ENCODE measurements around the gene IREB2.
"Not testable (repeated sequence)": the region's sequence is repeated elsewhere in the genome, so short reads cannot be mapped to it uniquely, and the experiment has no call there.

Gene IREB2

DNA sequence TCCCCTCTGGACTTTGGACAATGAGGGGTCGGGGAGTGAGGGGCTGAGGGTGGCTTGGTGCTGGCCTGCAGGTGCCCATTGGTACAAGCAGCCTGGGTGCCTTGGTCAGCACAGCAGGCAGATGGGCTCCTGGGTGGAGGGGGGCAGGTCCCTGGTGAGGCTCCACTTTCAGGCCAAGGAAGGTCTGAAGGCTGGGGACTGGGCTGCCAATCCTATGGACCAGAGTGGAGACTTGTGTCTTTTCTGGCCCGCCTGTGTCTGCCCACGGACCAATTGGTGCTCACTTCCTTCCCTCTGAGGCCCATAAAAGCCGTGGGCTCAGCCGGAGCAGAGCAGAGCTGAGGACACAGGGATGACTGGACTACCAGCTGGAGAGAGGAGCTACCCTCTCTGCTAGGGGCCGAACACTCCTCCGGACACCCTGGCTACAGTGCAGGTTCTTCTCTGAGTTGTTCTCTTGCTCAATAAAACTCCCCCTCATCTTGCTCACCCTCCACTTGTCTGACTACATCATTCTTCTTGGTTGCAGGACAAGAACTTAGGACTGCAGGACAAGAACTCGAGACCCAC is 31.9 kb upstream of the IREB2 start:
- no peak for DNase-seq

DNA sequence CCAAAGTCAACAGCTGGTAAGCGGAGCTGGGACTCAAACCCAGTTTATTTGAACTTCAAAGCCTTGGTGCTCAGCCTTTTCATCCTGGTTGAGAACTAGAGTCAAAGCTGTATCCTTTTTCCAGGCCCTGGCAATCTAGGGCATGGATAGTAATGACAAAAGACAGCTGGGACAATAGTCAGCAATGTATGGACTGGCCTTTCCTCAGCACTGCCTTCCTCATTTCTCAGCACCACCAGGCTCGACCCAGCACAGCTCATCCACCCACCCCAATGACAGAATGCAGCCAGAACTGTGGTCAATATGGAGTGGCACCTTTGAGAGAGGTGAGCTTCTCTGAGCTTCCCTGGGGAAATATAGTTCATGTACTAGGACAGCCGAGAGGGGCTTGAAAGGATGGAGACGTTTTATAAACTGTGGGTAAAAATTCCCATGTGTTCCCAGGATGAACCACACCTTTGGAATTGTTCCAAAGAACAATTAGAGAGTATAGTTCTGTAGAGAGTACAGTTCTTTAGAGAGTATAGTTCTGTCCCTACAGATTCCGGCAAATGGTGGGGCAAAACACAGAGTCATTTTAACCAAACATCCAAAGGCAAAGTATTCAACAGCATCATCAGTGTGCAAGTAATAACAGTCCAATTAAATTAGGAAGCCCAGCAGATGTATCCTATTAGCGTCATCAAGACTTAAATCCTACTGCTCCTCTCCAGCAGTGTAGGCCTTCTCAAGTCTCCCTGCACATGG is 30.2 kb upstream of the IREB2 start:
- DNase-seq: no peak

DNA sequence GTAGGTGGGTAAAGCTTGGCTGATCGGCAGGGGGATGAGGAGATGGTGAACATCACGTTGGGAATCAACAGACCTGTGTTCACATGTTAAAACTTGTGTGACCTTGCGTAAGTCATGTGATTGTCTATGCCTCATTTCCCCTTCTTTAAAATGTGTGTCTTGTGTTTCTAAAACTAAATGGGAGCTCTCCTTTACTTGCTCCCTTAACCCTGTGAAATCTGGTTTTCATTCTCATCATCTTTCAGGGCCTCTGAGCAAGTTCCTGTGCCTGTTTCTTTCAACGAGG is 29.7 kb upstream of the IREB2 start:
- DNase-seq: no peak

DNA sequence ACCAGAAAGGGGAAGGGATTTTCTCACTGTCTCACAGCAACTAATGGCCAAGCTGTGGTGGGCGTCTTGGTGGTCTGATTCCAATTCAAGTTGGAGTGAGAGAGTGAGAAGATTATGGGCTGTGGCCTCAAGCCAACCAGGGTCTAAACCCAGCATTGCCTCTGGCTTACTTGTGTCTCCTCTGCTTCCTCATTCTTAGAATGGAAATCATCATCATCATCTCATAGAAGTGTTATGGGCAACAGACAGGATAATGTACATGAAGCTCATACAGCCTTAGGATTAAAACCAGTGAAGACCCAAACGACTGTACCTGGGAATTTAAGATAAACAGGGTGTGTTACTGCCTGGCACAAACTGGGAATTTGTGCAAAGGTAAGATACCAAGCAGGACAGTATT is 29.1 kb upstream of the IREB2 start:
- DNase-seq: no peak

DNA sequence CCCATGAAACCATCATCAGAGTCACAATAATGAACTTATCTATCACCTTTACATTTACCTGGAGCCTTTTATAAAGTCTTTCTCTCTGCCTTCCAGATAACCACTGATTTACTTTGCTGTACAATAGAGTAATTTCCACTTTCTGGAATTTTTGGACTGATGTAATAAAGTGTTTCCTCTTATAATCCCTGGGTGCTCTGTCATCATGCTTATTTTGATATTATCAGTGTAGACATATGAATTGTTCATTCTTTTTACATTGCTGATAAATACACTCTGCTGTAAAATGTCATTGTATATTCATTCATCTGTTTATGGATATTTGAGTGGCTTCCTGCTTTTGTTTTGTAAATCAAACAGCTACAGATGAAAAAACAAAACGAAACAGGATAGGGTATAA is 27.0 kb upstream of the IREB2 start:
- DNase-seq: no peak

DNA sequence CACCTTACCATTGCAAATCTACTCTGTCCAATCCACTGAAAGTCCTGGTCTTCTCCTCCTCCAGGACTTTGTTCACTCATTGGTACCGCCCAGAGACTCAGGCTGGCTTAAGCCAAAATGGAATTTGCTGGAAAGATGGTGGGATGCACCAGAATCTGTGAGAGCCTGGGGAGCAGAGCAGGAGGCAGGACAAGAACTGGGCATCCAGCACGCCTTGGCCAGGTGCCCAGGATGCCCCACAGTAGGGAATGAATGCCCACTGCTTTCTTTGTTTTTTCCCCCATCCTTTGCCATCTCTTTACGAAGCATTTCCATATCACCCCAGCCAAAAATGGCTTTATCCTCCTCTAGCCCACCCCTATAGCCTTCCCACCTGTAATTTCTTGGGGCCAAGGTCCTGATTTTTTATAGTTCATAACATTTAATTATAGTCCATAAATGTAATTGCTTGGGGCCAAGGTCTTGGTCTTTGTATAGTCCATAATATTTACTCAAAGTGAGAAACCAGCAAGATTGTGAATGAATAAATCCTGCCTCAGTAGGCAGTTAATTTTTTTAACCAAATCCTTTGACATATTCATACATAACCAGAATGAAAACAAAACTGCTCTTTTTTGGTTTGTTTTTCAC is 23.3 kb upstream of the IREB2 start:
- DNase-seq: no peak

DNA sequence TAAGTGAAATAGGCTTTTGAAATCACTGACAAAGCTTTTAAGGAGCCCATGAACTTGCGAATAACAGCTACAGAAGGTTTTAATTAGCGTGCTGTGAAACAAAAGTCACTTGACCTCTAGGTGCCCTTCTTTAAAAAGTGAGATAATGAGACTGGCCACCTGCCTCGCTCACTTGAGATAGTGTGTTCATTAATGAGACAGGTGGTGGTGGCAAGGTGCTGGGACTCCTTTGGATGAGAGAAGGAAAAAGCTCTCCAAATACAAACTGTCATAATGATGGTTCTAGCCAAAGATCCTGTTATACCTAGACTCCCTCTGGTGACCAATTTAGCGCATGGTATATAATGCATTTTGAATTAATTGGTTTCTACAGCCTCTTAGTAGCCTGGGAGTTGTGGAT is 22.7 kb upstream of the IREB2 start:
- DNase-seq: no peak

DNA sequence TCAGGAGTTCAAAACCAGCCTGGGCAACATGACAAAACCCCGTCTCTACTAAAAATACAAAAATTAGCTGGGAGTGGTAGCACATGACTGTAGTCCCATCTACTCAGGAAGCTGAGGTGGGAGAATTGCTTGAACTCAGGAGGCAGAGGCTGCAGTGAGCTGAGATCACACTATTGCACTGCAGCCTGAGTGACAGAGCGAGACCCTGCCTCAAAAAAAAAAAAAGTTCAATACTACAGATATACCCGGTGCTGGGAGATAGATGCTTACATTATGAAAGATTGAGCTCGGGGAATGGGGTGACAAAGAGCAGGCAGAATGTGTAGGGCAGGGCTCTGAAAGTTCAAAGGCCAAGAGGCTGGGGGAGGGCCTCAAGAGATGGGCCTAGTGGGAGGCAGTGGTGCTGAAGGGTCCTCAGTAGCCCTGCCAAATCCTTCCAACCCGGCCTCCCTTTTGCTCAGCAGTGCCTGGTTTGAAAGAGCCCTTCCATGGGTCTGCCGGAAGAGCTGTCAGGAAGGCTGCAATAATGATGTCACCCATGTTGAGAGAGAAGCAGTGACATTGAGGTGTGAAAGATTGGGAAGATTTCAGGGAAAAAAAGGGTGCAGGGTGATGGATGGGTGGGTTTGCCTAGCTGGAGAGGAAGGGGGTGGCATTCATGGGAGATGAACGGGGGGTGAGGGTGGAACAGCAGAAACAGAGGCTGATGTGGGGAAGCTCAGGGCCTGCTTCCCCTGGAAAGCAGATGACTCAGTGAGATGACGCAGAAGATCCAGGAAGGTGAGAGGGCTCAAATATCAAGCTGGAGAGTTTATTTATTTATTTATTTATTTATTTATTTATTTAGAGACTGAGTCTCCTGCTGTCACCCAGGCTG is 20.0 kb upstream of the IREB2 start:
- DNase-seq: no peak

DNA sequence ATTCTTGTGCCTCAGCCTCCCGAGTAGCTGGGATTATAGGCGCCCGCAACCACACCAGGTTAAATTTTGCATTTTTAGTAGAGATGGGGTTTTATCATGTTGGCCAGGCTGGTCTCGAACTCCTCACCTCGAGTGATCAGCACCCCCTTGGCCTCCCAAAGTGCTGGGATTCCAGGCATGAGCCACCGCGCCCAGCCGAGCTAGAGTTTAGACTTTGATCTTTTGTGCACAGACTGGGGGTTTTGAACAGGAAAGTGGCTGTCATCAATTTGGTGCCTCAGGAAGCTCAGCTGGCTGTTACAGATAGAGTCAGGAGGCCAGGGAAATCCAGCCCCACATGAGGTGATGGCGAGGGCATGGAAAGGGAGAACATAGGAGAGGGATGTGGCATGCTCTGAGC is 19.3 kb upstream of the IREB2 start:
- no peak for DNase-seq

DNA sequence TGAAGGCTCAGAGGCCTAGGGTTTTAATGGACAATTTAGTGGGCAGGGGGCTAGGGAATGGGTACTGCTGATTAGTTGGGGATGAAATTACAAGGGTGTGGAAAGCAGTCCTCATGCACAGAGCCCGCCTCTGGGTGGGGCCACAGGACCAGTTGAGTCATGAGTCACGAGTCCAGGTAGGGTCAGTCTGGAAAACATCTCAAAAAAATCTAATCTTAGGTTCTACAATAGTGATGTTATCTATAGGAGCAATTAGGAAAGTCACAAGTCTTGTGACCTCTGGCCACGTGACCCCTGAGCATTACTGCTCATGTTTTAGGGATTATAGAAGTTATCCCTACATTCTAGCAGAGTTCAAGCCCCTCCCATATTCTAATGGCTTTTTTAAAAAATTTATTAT is 18.6 kb upstream of the IREB2 start:
- DNase-seq: no peak

DNA sequence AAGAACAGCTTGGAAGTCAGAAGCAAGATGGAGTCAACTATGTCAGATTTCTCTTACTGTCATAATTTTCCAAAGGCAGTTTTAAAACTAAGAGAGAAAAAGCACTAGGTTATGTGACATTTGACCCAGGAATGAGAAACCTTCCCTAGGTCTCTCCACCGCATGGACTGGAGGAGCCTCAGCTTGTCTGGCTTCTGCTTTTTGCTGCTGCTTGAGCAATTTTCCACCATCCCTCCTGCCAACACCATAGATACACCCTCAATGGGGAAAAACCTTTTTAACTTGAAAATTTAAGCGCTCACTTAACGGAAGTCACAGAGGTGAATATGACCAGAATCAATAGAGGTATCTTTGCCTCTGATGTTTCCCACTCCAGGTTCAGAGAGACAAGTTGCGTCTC is 17.8 kb upstream of the IREB2 start:
- DNase-seq: no peak

DNA sequence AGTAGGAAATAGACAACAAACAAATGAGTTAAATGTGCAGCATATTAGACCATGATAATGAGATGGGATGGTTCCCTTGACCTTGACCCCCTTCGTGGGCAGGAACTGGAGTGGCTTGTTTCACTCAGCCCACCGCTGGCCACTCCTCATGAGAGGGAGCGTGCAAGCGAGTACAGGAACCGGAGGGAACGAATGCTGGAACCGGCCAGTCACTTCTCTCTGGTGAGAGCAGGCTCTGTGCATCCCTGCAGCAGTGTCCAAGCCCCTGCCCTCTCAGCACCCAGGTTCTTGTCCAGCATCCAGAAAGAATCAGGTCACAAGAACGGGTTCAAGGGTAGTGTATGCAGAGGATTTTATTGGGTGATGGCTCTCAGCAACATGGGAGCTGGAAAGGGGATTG is 17.2 kb upstream of the IREB2 start:
- no peak for DNase-seq

DNA sequence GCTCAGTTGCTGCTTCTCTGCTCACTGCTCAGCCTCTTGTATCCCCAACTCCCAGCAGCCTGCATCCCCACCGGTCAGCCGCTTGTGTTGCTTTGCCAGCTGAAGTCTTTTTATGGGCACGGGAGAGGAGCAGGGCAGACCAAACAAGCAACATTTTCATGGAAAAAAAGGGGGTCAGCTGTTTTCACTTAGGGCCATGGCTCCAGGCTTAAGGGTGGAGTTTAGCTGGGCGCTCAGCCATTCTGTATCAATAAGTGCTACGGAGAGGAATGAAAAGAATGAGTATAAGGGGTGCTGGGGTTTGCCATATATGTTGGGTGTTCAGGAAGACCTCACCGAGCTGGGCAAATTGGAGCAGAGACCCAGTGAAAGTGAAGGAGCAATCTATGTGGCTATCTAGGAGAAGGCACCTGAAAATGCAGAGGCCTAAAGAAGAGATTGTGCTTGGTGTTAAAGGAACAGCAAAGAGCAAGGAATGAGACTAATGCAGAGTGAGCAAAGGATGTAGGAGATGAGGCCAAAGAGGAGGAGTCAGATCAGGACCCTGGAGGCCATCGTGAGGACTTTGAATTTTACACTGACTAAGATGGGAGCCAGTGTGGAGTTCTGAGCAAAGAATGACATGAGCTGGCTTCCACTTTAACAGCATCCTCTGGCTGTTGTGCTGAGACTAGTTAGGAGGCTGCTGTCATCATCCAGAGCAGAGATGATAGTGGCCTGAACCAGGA is 16.6 kb upstream of the IREB2 start:
- no peak for DNase-seq

DNA sequence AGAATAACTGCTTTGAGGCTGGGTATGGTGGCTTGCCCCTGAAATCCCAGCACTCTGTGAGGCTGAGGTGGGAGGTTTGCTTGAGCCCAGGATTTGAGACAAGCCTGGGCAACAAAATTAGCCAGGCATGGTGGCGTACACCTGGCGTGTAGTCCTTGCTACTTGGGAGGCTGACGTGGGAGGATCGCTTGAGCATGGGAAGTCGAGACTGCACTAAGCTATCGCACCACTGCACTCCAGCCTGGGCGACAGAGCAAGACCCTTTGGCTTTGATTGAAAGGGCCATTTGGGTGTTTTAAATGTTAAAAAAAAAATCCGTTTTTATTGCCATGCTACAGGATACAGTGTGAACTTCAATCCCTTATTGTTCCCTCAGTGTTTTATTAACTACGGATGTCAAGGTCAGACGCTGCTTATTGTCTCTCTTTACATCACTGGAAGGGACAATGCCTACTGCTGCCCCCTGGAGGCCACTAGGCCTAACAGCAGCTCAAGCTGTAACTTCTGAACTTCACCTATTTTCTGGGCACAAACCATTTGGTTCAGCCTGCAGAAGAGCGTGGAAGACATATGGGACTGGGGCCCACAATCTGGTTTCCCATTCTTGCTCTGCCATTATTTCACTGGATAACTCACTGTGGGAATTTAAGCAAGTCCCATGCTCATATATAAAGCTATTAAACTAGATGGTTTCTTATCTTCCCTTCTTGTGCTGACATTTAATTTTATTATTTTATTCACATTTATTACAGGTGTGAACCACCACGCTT is 15.3 kb upstream of the IREB2 start:
- peak; percentile 18 to 67 for DNase-seq

DNA sequence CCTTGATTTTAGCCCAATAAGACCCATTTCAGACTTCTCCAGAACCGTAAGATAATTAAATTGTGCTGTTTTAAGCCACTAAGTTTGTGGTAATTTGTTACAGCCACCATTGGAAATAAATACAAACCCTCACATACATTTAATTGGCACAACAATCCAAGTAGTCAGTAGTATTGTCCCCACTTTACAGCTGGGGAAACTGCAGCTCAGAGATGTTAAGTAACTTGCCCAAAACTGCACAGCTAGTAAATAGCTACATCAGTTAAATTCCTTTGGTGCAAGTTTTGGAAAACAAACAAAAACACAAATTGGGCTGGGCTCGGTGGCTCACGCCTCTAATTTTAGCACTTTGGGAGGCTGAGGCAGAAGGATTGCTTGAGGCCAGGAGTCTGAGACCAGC is 13.3 kb upstream of the IREB2 start:
- DNase-seq: no peak

DNA sequence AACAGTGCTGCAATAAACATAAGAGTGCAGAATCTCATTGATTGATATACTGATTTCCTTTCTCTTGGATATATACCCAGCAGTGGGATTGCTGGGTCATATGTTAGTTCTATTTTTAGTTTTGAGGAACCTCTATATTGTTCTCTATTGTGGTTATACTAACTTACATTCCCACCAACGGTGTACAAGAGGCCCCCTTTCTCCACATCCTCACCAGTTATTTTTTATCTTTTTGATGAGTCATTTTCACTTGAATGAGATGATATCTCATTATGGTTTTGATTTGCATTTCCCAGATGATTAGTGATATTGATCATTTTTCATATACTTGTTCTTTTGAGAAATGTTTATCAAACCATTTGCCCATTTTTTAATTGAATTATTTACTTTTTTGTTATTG is 12.4 kb upstream of the IREB2 start:
- no peak for DNase-seq

DNA sequence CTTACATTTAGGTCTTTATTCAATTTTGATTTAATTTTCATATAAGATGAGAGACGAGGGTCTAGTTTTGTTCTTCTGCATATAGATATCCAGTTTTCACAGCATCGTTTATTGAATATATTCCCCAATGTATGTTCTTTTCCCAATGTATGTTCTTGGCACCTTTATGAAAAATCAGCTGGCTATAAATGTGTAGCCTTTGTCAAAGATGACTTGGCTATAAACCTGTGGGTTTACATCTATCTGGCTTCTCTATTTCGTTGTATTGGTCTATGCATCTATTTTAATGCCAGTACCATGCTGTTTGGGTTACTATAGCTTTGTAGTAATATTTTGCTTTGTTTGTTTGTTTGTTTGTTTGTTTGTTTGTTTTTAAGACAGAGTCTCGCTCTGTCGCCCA is 11.7 kb upstream of the IREB2 start:
- DNase-seq: no peak

DNA sequence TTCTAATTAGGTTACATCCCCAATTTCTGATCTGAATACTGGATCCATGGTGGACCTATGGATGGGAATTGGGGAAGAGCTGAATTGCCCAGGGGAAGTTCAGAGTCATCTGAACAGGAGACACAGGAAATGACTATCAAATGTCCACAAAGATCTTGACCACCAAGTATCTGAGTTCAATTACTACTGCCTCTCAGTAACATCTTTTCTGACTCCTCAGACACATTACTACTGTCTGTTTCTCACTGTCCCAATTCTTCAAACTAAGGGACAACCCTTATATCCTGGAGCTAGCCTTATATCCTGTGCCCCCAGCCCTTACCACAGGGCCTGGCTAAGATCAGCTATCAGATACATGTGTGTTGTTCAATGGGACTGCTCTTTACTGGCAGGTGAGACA is 10.1 kb upstream of the IREB2 start:
- DNase-seq: no peak

DNA sequence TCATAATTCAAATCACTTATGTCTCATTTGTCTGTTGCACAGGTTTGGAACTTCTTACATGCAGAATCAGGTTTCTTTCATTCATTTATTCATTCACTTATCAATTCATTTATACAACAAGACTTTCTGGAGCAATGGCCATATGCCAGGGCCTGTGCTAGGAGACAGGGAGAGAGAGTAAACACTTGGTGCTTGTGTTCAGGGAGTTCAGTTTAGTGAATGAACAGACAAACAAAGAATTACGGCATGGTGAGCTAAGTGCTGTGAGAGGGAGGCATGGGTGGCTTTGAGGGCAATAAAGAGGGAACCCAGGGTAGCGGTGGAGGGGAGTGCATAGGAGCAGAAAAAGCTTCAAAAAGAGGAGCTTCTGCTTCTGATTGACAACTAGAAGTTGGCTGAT is 8.5 kb upstream of the IREB2 start:
- DNase-seq: no peak

DNA sequence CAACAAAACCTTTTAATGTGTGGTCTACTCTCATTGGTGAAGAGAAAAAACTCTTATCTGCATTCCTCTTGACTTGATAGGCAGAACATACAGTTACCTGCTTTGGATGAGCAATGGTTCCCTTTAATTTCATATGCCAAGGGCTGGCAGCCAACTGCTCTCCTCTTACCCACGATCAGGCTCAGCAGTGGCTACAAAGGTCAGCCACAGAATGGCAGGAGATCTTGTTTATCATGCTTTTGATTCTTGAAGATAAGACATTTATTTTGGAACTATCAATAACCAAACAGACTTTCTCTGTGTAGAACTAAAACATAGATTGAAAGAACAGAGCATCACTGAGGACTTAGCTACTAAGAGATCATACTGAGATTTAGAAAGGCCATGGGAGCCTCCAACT is 6.1 kb upstream of the IREB2 start:
- no peak for DNase-seq

DNA sequence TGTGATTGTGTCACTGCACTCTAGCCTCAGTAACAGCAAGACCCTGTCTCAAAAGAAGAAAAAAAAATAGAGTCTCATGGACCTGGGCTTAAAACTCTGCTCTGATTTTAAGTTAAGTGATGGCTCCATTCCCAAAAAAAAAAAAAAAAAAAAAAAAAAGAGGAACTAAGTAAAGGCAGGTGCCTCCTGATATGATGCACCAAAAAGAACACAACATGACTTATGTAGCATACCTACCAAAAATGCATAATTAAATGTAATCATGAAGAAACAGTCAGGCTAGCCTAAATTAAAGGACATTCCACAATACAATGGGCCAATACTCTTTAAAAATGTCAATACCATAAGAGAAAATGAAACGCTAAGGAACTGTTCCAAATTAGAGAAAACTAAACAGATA is 5.4 kb upstream of the IREB2 start:
- no peak for DNase-seq

DNA sequence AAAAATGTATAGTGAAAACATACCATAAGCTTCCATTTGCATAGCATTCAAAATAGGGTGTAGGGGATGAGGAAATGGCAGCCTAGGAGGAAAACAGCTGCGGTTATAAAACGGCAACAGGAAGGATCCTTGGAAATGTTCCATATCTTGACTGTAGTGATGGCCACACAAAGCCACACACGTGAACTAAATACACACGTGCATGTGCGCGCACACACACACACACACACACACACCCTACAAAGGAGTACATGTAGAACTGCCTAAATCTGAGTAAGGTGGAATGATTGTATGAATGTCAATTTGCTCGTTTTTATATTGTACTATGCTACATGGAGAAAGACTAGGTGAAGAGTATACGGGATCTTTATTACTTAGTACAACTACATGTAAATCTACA is 3.9 kb upstream of the IREB2 start:
- no peak for DNase-seq

DNA sequence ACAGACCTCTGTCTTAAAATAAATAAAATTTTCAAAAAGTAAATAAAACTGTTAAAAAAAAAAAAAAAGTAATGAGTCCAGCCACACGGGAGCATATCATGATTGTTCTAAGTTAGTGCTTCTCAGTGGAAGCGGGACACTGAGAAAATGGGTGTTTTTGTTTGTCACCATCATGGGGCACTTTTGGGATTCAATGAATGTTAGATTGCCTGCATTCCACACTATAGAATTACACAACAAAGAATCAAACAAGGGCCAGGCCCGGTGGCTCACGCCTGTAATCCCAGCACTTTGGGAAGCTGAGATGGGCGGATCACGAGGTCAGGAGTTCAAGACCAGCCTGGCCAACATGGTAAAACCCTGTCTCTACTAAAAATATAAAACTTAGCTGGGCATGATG is 3.3 kb upstream of the IREB2 start:
- DNase-seq: not testable (repeated sequence)

Measured in SW 1271 (cell line).